Upper lobe of left lung (tissue), 6 donors: ENCODE results near the gene PTGER4. TPM values are rescaled to one million over a fixed set of nuclear protein-coding genes. Genes with fewer than 3 reads are reported as not detected.

Experiments
- ATAC-seq, 2 donors: fragments of 200-7000 bp; cut with Tn5 transposase; one replicate each; pipeline ENCODE4 v1.9.1; 2022; ENCODE audit warnings: mild to moderate bottlenecking in 2 of 2, moderate library complexity in 2 of 2; ENCODE audit not compliant: low FRiP score in 2 of 2
- DNase-seq, 2 donors: peaks; one replicate each; pipeline ENCODE4 v3.0.0-alpha.2; 2019 to 2020
- H3K27ac ChIP-seq, 4 donors: fragments of 200-600 bp; sonication (generic); one replicate each; pipeline ENCODE4 v1.5.1; 2016 to 2019
- H3K27me3 ChIP-seq, 4 donors: fragments of 200-600 bp; sonication (generic); one replicate each; pipeline ENCODE4 v1.5.1; 2017 to 2019
- H3K36me3 ChIP-seq, 4 donors: fragments of 200-600 bp; sonication (generic); one replicate each; pipeline ENCODE4 v1.5.1; 2016 to 2019
- H3K4me1 ChIP-seq, 4 donors: fragments of 200-600 bp; sonication (generic); one replicate each; pipeline ENCODE4 v1.5.1; 2018 to 2019
- H3K4me3 ChIP-seq, 4 donors: fragments of 200-600 bp; sonication (generic); one replicate each; pipeline ENCODE4 v1.5.1; 2017 to 2019; ENCODE audit warnings: mild to moderate bottlenecking in 2 of 4, moderate library complexity in 1 of 4
- H3K9me3 ChIP-seq, 4 donors: fragments of 200-600 bp; sonication (generic); one replicate each; pipeline ENCODE4 v1.5.1; 2018 to 2019
- CTCF ChIP-seq, 6 experiments: fragments of 450-650 bp in 4 of 6; fragments of 200-600 bp in 2 of 6; sonication (generic) in 2 of 6; IDR thresholded peaks; one replicate each; pipeline ENCODE4 v1.5.1; 2016 to 2019; ENCODE audit warnings: antibody characterized with exemption in 6 of 6
- EP300 ChIP-seq, 4 donors: sonication (generic); formaldehyde crosslinking; IDR thresholded peaks; one replicate each; pipeline ENCODE4 v1.5.1; 2017; ENCODE audit warnings: antibody characterized with exemption in 4 of 4, control low read depth in 2 of 4
- POLR2A ChIP-seq, 4 donors: fragments of 450-650 bp; IDR thresholded peaks; one replicate each; pipeline ENCODE4 v1.5.1; 2016 to 2017; ENCODE audit warnings: antibody characterized with exemption in 4 of 4, mild to moderate bottlenecking in 2 of 4
- POLR2AphosphoS5 ChIP-seq, 2 donors: sonication (generic); formaldehyde crosslinking; IDR thresholded peaks; one replicate each; pipeline ENCODE4 v1.5.1; 2017; ENCODE audit warnings: antibody characterized with exemption in 2 of 2
- WGBS, 2 donors: methylation state at CpG; one replicate each; pipeline ENCODE4 v1.1.5; 2017 to 2018; 5-methylcytosine and 5-hydroxymethylcytosine counted together
- total RNA-seq, 6 donors: library from RNA; depleted of rRNA in 4 of 6; stranded (reverse); fragments of >200 nt in 4 of 6; gene quantifications; one replicate each; pipeline versions ENCODE4 v1.1.0 to v1.2.1, GENCODE V29; 2016 to 2021
- donor health status: DM: no; HTN: no; CAD: no; lungs with moderate emphysema.
- donor health status: DM: no; HTN: yes; CAD: no; lungs with severe emphysema.

The PTGER4 gene
- total RNA-seq, 6 donors from 2014 or later, result 33.9 to 64.1 (median 45.8) TPM

DNA sequence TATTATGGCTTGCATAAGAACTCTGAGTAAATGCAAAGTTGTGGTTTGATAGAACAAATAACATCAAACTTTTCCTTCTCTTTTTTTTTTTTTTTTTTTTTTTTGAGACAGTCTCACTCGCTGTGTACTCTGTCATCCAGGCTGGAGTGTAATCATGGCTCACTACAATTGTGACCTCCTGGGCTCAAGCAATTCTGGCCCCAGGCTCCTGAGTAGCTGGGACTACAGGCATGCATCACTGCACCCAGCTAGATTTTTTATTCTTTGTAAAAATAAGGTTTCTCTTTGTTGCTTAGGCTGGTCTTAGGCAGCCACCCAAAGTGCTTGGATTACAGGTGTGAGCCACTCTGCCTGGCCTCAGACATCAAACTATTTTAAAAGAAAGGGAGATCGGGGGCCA is 19.0 kb upstream of the PTGER4 start:
- TF ChIP-seq POLR2A (IDR thresholded peaks at IDR 0.05) (no peak), CTCF (IDR thresholded peaks at IDR 0.05) (no peak), POLR2AphosphoS5 (IDR thresholded peaks at IDR 0.05) (no peak), EP300 (IDR thresholded peaks at IDR 0.05) (no peak)
- Histone ChIP-seq H3K27ac (no peak overlapping the region), H3K9me3 (no peaks in the 10 kb centered on the region), H3K36me3 (no peaks in the 10 kb centered on the region), H3K27me3 (no peaks in the 10 kb centered on the region), H3K4me3 (no peak overlapping the region), H3K4me1 (no peaks in the 10 kb centered on the region)
- DNase-seq (no peak), ATAC-seq (no peak)
- 70 to 76% methylated on average over 2 of the region's 2 CpGs for WGBS, 2 donors

DNA sequence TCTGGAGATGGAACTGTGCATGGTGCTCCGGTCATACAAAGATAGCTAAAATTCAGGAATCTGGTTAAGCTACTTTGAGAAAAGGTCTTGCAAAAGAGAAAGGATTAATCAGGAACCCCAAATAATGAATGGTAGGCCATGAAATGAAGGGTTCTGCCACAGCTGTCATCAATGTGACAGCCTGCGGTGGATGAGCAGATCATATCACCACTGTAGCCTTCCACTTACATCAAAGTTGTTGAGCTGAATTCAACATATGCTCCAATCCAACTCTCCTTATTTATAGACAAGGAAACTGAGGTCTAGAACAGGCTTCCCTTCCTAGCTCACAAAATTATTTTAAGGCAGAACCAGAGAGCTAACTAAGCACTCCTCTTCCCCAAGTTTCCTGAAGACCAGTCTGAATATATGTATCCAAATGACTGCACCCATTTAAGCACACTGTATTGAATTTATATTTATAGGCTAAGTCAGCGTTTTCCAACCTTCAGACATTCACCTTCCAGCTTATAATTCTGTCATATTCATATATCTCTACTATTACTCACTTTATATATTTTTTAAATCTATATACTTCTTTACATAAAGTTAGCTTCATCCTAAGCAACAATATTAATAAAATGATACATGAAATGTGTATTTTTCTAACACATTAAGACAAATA is 13.9 kb upstream of the PTGER4 start:
- ATAC-seq, result no peak
- no peak for TF ChIP-seq CTCF (IDR thresholded peaks at IDR 0.05)
- Histone ChIP-seq H3K27me3 (no peaks in the 10 kb centered on the region), H3K4me3 (no peak overlapping the region), H3K4me1 (peaks cover 0 to 8% (median 0%) of the 10 kb centered on the region in 4 donors), H3K27ac (no peak overlapping the region), H3K9me3 (no peaks in the 10 kb centered on the region), H3K36me3 (no peaks in the 10 kb centered on the region)
- no peak for DNase-seq
- WGBS, 2 donors, result 90 to 92% methylated on average over 3 of the region's 3 CpGs

DNA sequence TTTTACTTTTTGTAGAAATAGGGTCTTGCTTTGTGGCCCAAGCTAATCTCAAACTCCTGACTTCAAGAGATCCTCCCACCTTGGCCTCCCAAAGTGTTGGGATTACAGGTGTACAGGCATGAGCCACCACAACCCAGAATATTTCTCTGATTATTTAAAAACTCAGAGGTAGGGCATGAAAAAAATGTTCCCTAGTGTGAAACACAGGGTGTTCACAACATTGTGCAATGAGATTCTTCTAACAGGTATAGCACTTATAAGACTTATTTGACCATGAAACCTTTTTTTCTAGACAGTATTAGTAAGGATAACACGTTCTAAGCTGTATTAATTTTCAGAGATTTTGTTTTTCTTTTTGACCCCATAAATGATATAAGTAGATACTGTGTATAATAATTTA is 13.1 kb upstream of the PTGER4 start:
- Histone ChIP-seq H3K4me3 (no peak overlapping the region), H3K27me3 (no peaks in the 10 kb centered on the region), H3K36me3 (no peaks in the 10 kb centered on the region), H3K27ac (no peak overlapping the region), H3K9me3 (no peaks in the 10 kb centered on the region), H3K4me1 (peaks cover 0 to 9% (median 0%) of the 10 kb centered on the region in 4 donors)
- DNase-seq (no peak), ATAC-seq (no peak)
- 88% methylated on average over 1 of the region's 1 CpG for whole genome bisulfite sequencing, 2 donors
- TF ChIP-seq EP300 (IDR thresholded peaks at IDR 0.05), result no peak
- no peak for TF ChIP-seq CTCF (IDR thresholded peaks at IDR 0.05)
- TF ChIP-seq POLR2A (IDR thresholded peaks at IDR 0.05), result no peak
- TF ChIP-seq POLR2AphosphoS5 (IDR thresholded peaks at IDR 0.05), result no peak

- DNase-seq (no peak), ATAC-seq (no peak)
- Histone ChIP-seq H3K36me3 (no peaks in the 10 kb centered on the region), H3K27ac (no peak overlapping the region), H3K9me3 (no peaks in the 10 kb centered on the region), H3K4me3 (no peak overlapping the region), H3K27me3 (no peaks in the 10 kb centered on the region), H3K4me1 (peaks cover 0 to 9% (median 0%) of the 10 kb centered on the region in 4 donors)
- TF ChIP-seq EP300 (IDR thresholded peaks at IDR 0.05) (no peak), CTCF (IDR thresholded peaks at IDR 0.05) (no peak), POLR2A (IDR thresholded peaks at IDR 0.05) (no peak), POLR2AphosphoS5 (IDR thresholded peaks at IDR 0.05) (no peak)
Measured at GRCh38 chr5:40667161-40667663, 12.5 kb upstream of the PTGER4 start.
